ENCODE results near the gene CDK9.

Gene CDK9

DNA sequence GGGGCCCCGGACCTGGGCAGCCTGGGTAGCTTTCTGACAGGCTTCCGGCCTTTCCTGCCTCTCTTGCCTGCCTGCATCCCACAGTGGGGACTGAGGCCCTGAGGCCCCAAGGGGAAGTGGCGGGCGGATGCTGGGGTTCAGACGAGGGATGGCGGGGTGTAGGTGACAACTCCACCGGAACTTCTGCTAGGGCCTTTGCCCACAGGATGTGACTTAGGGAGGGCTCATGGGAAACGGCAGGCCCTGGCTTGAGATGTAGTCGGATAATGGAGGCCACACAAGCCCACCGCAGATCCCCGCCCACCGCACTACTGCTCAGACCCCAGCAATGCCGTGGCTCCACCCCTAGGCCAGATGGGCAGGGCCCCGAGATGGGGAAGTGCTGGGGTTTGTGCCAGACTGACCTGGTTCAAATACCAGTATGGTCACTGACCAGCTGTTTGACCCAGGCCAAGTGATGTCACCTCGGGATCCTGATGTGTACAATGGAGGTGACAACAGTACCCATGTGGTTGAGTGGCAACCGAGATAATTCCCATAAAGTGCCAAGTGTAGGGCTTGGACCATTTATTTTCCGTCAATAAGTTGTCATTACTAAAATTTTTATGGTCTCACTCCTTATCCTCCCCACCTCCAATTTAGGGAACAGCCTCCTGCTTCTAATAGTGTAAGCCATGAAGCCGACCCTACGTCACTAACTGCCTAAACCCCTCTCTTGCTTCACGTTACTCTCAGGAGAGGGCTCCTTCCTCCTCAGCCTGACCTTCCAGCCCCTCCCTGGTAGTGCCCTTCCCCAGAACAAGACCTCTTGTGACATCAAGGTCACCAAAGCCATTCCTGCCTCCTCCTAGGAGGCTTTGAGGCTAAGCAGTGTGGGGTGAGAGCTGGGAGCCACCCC, 2.5 kb upstream of the CDK9 start:
- Histone ChIP-seq H3K4me3 (ENCODE audit: low read depth, low read length) (no peak overlapping the region), H3K4me1 (peaks cover 20% of the 10 kb centered on the region), H3K36me3 (peaks cover 15% of the 10 kb centered on the region), H3K27me3 (no peaks in the 10 kb centered on the region), H3K9me3 (no peaks in the 10 kb centered on the region)
- DNase-seq: no peak
- TF ChIP-seq, protein P1, sequence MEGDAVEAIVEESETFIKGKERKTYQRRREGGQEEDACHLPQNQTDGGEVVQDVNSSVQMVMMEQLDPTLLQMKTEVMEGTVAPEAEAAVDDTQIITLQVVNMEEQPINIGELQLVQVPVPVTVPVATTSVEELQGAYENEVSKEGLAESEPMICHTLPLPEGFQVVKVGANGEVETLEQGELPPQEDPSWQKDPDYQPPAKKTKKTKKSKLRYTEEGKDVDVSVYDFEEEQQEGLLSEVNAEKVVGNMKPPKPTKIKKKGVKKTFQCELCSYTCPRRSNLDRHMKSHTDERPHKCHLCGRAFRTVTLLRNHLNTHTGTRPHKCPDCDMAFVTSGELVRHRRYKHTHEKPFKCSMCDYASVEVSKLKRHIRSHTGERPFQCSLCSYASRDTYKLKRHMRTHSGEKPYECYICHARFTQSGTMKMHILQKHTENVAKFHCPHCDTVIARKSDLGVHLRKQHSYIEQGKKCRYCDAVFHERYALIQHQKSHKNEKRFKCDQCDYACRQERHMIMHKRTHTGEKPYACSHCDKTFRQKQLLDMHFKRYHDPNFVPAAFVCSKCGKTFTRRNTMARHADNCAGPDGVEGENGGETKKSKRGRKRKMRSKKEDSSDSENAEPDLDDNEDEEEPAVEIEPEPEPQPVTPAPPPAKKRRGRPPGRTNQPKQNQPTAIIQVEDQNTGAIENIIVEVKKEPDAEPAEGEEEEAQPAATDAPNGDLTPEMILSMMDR (IDR thresholded peaks at IDR 0.05; ENCODE audit: low read depth, low read length): no peak

DNA sequence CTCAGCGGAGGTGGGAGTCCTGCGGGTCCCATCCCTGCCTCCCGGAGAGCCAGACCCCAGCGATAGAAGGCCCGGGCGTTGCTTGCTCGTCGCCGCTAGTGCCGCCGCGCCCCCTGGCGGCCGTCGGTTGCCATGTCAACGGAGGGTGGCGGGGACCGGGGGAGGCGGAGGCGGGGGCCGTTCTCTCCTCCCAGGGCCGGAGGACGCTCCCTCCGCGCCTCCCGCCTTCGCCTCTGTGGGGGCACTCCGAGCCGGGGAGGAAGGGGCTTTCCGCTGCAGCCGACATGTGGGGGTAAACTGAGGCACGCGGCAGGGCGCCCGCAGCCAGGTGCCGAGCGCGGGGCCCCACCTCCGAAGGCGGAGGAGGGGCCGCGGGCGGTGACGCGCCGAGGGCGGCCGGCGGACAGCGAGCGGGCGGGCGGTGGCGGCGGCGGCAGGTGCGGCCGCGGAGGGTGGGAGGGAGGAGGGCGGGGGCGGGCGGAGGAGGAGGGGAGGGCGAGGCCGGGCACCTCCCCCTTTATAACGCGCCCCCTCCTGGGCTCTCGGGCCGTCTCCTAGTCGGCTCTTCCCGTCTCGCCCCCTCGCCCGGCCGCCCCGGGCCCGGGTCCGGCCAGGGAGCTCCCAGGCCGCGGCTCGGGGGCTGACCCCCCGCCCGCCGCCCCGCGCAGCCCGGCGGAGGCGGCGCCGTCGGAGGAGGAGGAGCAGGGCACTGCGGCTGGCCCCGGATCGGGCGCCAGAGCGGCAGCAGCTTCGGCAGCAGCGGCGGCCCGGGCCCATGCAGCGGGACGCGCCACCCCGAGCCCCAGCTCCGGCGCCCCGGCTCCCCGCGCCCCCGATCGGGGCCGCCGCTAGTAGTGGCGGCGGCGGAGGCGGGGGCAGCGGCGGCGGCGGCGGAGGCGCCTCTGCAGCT, 556 bp upstream of the CDK9 start:
- Histone ChIP-seq H3K9me3 (no peaks in the 10 kb centered on the region), H3K27me3 (no peaks in the 10 kb centered on the region), H3K4me1 (peaks cover 6% of the 10 kb centered on the region; the same call in 1 of the 2 replicates), H3K4me3 (ENCODE audit: low read depth, low read length) (peak overlapping the region; percentile 62), H3K36me3 (peaks cover 35% of the 10 kb centered on the region)
- peak; percentile 92 for DNase-seq
- TF ChIP-seq, protein P1 (IDR thresholded peaks at IDR 0.05; ENCODE audit: low read depth, low read length): peak; percentile 68

DNA sequence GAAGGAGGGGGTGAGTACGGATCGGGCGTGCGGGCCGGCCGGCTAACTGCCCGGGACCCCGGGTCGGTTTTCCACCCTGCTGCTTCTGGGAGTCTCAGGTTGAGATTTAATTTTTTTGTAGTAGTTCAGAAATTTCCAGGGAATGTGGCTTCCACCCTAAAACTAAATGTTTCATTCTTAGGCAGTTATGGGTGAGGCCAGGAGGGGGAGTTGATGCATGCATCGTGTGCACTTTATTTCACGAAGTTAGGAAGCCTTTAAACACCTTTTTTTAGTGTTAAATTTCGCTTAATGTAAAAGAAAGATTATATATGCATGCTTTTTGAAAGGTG, 905 bp downstream of the CDK9 start:
- H3K36me3 ChIP-seq: peaks cover 49% of the 10 kb centered on the region
- TF ChIP-seq, protein P1 (IDR thresholded peaks at IDR 0.05; ENCODE audit: low read depth, low read length): peak; percentile 56
- H3K9me3 ChIP-seq: no peaks in the 10 kb centered on the region
- no peaks in the 10 kb centered on the region for H3K27me3 ChIP-seq
- peaks cover 4% of the 10 kb centered on the region; the same call in 1 of the 2 replicates for H3K4me1 ChIP-seq
- H3K4me3 ChIP-seq (ENCODE audit: low read depth, low read length): peak overlapping the region; percentile 89
- DNase-seq: no peak

- Histone ChIP-seq H3K4me3 (ENCODE audit: low read depth, low read length) (no peak overlapping the region), H3K27me3 (no peaks in the 10 kb centered on the region), H3K36me3 (peaks cover 50% of the 10 kb centered on the region), H3K4me1 (0 out of 2 replicates have a peak, but pooled peaks cover 4% of the 10 kb centered on the region), H3K9me3 (no peaks in the 10 kb centered on the region)
- TF ChIP-seq, protein P1 (IDR thresholded peaks at IDR 0.05; ENCODE audit: low read depth, low read length): no peak
- no peak for DNase-seq
These were observed 2.6 kb downstream of the CDK9 start for GRCh38 chr9:127788337-127789011.

- TF ChIP-seq, protein P1 (IDR thresholded peaks at IDR 0.05; ENCODE audit: low read depth, low read length): no peak
- Histone ChIP-seq H3K9me3 (no peaks in the 10 kb centered on the region), H3K36me3 (peaks cover 50% of the 10 kb centered on the region), H3K4me3 (ENCODE audit: low read depth, low read length) (no peak overlapping the region), H3K4me1 (0 out of 2 replicates have a peak, but pooled peaks cover 4% of the 10 kb centered on the region), H3K27me3 (no peaks in the 10 kb centered on the region)
- DNase-seq: no peak
These were observed 3.3 kb downstream of the CDK9 start for GRCh38 chr9:127789179-127789578.

All from BE2C (cell line).